IMR-90 (cell line): ENCODE results near the gene KLK12. TPM values are rescaled to one million over a fixed set of nuclear protein-coding genes. Genes with fewer than 3 reads are reported as not detected.
A peak's percentile ranks its signal among the peaks of the same experiment; 100 is the strongest.

Experiments used
- ATAC-seq: fragments of 200-7000 bp; cut with Tn5 transposase; 2 replicates; pipeline ENCODE4 v1.9.1; 2020; ENCODE audit warnings: low read depth, mild to moderate bottlenecking, moderate library complexity
- BruUV-seq: library from RNA; stranded (reverse); fragments of 400-500 nt; replicated peaks from 2 replicates; lab custom pipeline; 2021; lab: Mats Ljungman, UMichigan
- CTCF ChIA-PET: fragments of 300-600 bp; formaldehyde crosslinking; extraction: SDS; loops from one replicate; lab custom pipeline; 2021; ENCODE audit warnings: antibody characterized with exemption; lab: Yijun Ruan, JAX
- POLR2A ChIA-PET: fragments of 300-600 bp; sonication (Branson Sonifier 250); formaldehyde crosslinking; loops from one replicate; lab custom pipeline; 2022; ENCODE audit warnings: antibody characterized with exemption; ENCODE audit not compliant: unreplicated experiment; lab: Charles Lee
- DNase-seq: peaks from one replicate; pipeline ENCODE4 v3.0.0; 2013
- H2AFZ ChIP-seq: replicated peaks from 2 replicates; pipeline ENCODE3; 2013; ENCODE audit warnings: low read length, mild to moderate bottlenecking; ENCODE audit not compliant: poor library complexity
- H2AK5ac ChIP-seq: 2 replicates; pipeline ENCODE4 v1.6.1; 2013; ENCODE audit warnings: low read depth, low read length, inconsistent platforms
- H2AK9ac ChIP-seq: replicated peaks from 2 replicates; pipeline ENCODE3; 2013; ENCODE audit warnings: mild to moderate bottlenecking, low read depth, low read length, moderate library complexity; ENCODE audit not compliant: poor library complexity
- H2BK120ac ChIP-seq: 2 replicates; pipeline ENCODE4 v1.6.1; 2013; ENCODE audit warnings: low read depth, low read length, inconsistent platforms
- H2BK15ac ChIP-seq: 3 replicates; pipeline ENCODE4 v1.6.1; 2013; ENCODE audit warnings: low read depth, low read length, inconsistent platforms
- H2BK20ac ChIP-seq: 2 replicates; pipeline ENCODE4 v1.6.1; 2013; ENCODE audit warnings: low read depth, mild to moderate bottlenecking, inconsistent platforms, low read length, moderate library complexity
- H2BK5ac ChIP-seq: 2 replicates; pipeline ENCODE4 v1.6.1; 2013; ENCODE audit warnings: mild to moderate bottlenecking, low read depth, low read length, inconsistent platforms; ENCODE audit not compliant: poor library complexity, severe bottlenecking
- H3K14ac ChIP-seq: replicated peaks from 2 replicates; pipeline ENCODE4 v1.6.1; 2013; ENCODE audit warnings: low read depth, low read length, inconsistent platforms
- H3K18ac ChIP-seq: 2 replicates; pipeline ENCODE4 v1.6.1; 2013; ENCODE audit warnings: low read depth, low read length, control low read depth
- H3K23ac ChIP-seq: 2 replicates; pipeline ENCODE4 v1.6.1; 2013; ENCODE audit warnings: low read depth, low read length, inconsistent platforms
- H3K27ac ChIP-seq: 2 replicates; pipeline ENCODE4 v1.5.1; 2013; ENCODE audit warnings: mild to moderate bottlenecking, control low read depth, low read length; ENCODE audit not compliant: insufficient read depth
- H3K27me3 ChIP-seq: 2 replicates; pipeline ENCODE4 v1.6.1; 2013; ENCODE audit warnings: low read length; ENCODE audit not compliant: control insufficient read depth, insufficient read depth
- H3K36me3 ChIP-seq: 2 replicates; pipeline ENCODE4 v1.6.1; 2013; ENCODE audit warnings: low read length, mixed read lengths; ENCODE audit not compliant: control insufficient read depth, insufficient read depth
- H3K4ac ChIP-seq: 2 replicates; pipeline ENCODE4 v1.6.1; 2013; ENCODE audit warnings: low read depth, low read length, inconsistent platforms
- H3K4me1 ChIP-seq: 2 replicates; pipeline ENCODE4 v1.6.1; 2013; ENCODE audit warnings: low read length, mixed read lengths; ENCODE audit not compliant: control insufficient read depth, insufficient read depth
- H3K4me2 ChIP-seq: 2 replicates; pipeline ENCODE4 v1.6.1; 2013; ENCODE audit warnings: low read depth, mild to moderate bottlenecking, control low read depth, low read length, moderate library complexity
- H3K4me3 ChIP-seq: 2 replicates; pipeline ENCODE4 v1.5.1; 2013; ENCODE audit warnings: low read depth, mild to moderate bottlenecking, control low read depth, low read length, moderate library complexity; ENCODE audit not compliant: insufficient read depth
- H3K56ac ChIP-seq: 2 replicates; pipeline ENCODE4 v1.6.1; 2013; ENCODE audit warnings: low read length, inconsistent platforms; ENCODE audit not compliant: insufficient read depth; ENCODE audit errors: extremely low read depth
- H3K79me1 ChIP-seq, 2 experiments: 2 replicates each; pipeline ENCODE4 v1.6.1; 2013; ENCODE audit warnings: low read length in 2 of 2, inconsistent platforms in 1 of 2, low read depth in 1 of 2
- H3K9ac ChIP-seq: 2 replicates; pipeline ENCODE4 v1.6.1; 2013; ENCODE audit warnings: low read depth, low read length, control low read depth
- H3K9me1 ChIP-seq: 2 replicates; pipeline ENCODE4 v1.6.1; 2013; ENCODE audit warnings: low read length, inconsistent platforms; ENCODE audit not compliant: insufficient read depth
- H3K9me3 ChIP-seq: 2 replicates; pipeline ENCODE4 v1.6.1; 2013; ENCODE audit warnings: low read length; ENCODE audit not compliant: control insufficient read depth, insufficient read depth
- H4K20me1 ChIP-seq: 2 replicates; pipeline ENCODE4 v1.6.1; 2013; ENCODE audit warnings: low read length, inconsistent platforms; ENCODE audit not compliant: insufficient read depth
- H4K5ac ChIP-seq: 2 replicates; pipeline ENCODE4 v1.6.1; 2013; ENCODE audit warnings: mild to moderate bottlenecking, low read depth, low read length, control low read depth
- H4K8ac ChIP-seq, 2 experiments: 2 replicates each; pipeline ENCODE4 v1.6.1; 2013; ENCODE audit warnings: low read depth in 2 of 2, low read length in 2 of 2, control low read depth in 1 of 2, inconsistent platforms in 1 of 2
- H4K91ac ChIP-seq: 2 replicates; pipeline ENCODE4 v1.6.1; 2013; ENCODE audit warnings: low read depth, low read length, inconsistent platforms; ENCODE audit not compliant: insufficient read depth
- BHLHE40 ChIP-seq: fragments of 150-350 bp; IDR thresholded peaks from 2 replicates; pipeline ENCODE4 v1.6.1; 2016; ENCODE audit warnings: mild to moderate bottlenecking, low read depth, low read length
- MAZ ChIP-seq: IDR thresholded peaks from 2 replicates; pipeline ENCODE4 v1.6.1; 2012; ENCODE audit warnings: low read depth, mild to moderate bottlenecking, low read length, improper control_type of control experiment, moderate library complexity, borderline replicate concordance
- NFE2L2 ChIP-seq: fragments of 150-350 bp; IDR thresholded peaks from 2 replicates; pipeline ENCODE4 v1.6.1; 2016; ENCODE audit warnings: low read depth, mild to moderate bottlenecking, low read length
- RFX5 ChIP-seq: IDR thresholded peaks from 2 replicates; pipeline ENCODE4 v1.8.0; 2012; ENCODE audit warnings: low read depth, mild to moderate bottlenecking, low read length, moderate library complexity
- SMC3 ChIP-seq: fragments of 150-350 bp; IDR thresholded peaks from 2 replicates; pipeline ENCODE4 v1.6.1; 2016; ENCODE audit warnings: low read depth, mild to moderate bottlenecking, antibody characterized with exemption, low read length, moderate library complexity
- USF2 ChIP-seq: fragments of 150-350 bp; IDR thresholded peaks from 2 replicates; pipeline ENCODE4 v1.6.1; 2017; ENCODE audit warnings: mild to moderate bottlenecking, antibody characterized with exemption, low read length, low read depth
- WGBS, 2 experiments: methylation state at CpG; one replicate each; pipeline versions ENCODE4 v1.1.5 to v1.1.7; 2013; ENCODE audit warnings: missing lambda C conversion rate in 2 of 2; ENCODE audit not compliant: insufficient read length in 1 of 2; ENCODE audit errors: extremely low coverage in 2 of 2; 5-methylcytosine and 5-hydroxymethylcytosine counted together
- dilution Hi-C: fragments of 300-500 bp; cut with HindIII; formaldehyde crosslinking; loops from one replicate; pipeline ENCODE4 v1.14.3; 2018; ENCODE audit warnings: low sequenced_read_pairs; ENCODE audit not compliant: unreplicated experiment
- in situ Hi-C: fragments of 300-500 bp; cut with MboI; formaldehyde crosslinking; loops from 3 replicates; pipeline ENCODE4 v1.14.3; 2019; ENCODE audit warnings: low sequenced_read_pairs, inconsistent platforms, mixed read lengths
- intact Hi-C: fragments of 100-400 bp; cut with micrococcal nuclease; formaldehyde crosslinking; loops from 2 replicates; pipeline ENCODE4 v1.10.0; 2022
- polyA plus RNA-seq, 3 experiments: library from polyadenylated mRNA; depleted of rRNA; stranded (reverse); fragments of >200 nt; gene quantifications; 2 replicates each; pipeline ENCODE4 v1.2.3, GENCODE V29; 2012; ENCODE audit warnings: low replicate concordance in 1 of 3
- total RNA-seq: library from RNA; depleted of rRNA; stranded (reverse); fragments of >200 nt; gene quantifications from 2 replicates; pipeline ENCODE4 v1.2.3, GENCODE V29; 2012

The KLK12 gene
- total and polyA plus RNA-seq, 2 of the 4 experiments (the other 2 are of a cell fraction) = not detected

- DNase-seq (no peak), ATAC-seq (no peak)
- H2AK9ac ChIP-seq = no peak overlapping the region
- no peaks in the 10 kb centered on the region for H3K79me1 ChIP-seq
- no peak overlapping the region for H3K14ac ChIP-seq
- H4K91ac ChIP-seq = no peak overlapping the region
- WGBS, 2 experiments = no CpG with 5 or more reads among the region's 7 CpGs
- H3K18ac ChIP-seq = no peak overlapping the region
- no peaks in the 10 kb centered on the region for H4K20me1 ChIP-seq
- H3K9me3 ChIP-seq = no peaks in the 10 kb centered on the region; the same call in 1 of the 2 replicates
- no peak overlapping the region for H4K8ac ChIP-seq
- no peaks in the 10 kb centered on the region for H3K36me3 ChIP-seq
- TF ChIP-seq USF2 (no peak), MAZ (no peak), SMC3 (no peak), BHLHE40 (no peak), RFX5 (no peak), NFE2L2 (no peak)
- intact Hi-C loops (no loop called here), in situ Hi-C loops (no loop called here), dilution Hi-C loops (no loop called here)
- no peak overlapping the region for H2BK20ac ChIP-seq
- H3K27ac ChIP-seq = no peak overlapping the region
- H3K4me2 ChIP-seq = no peak overlapping the region
- no peak overlapping the region for H3K9ac ChIP-seq
- H3K4me1 ChIP-seq = no peaks in the 10 kb centered on the region
- no peak overlapping the region for H3K4me3 ChIP-seq
- H3K23ac ChIP-seq = no peak overlapping the region
- no peak overlapping the region for H2BK15ac ChIP-seq
- no peaks in the 10 kb centered on the region for H3K27me3 ChIP-seq
- POLR2A ChIA-PET = no interaction called here
- H2BK120ac ChIP-seq = no peak overlapping the region
- no peak overlapping the region for H2BK5ac ChIP-seq
- no peak overlapping the region for H4K5ac ChIP-seq
- H2AK5ac ChIP-seq = no peak overlapping the region
- no peak overlapping the region for H3K4ac ChIP-seq
- H3K56ac ChIP-seq = no peak overlapping the region
- no TSS peak for BruUV-seq
- CTCF ChIA-PET = no interaction called here
- no peaks in the 10 kb centered on the region for H3K9me1 ChIP-seq
- peak overlapping the region; percentile 32 for H2AFZ ChIP-seq
These were observed 49.7 kb upstream of the KLK12 start for GRCh38 chr19:51084505-51084904.
